ENCODE data around the gene MEPE.

Gene MEPE

GRCh38 chr4:87832669-87833068 is at the start of gene MEPE:
Gene MEPE (plus strand): TSS chr4:87832969. CDS start chr4:87834715, 1,746 bp downstream.
- no peak for DNase-seq

- DNase-seq = no peak
Measured at GRCh38 chr4:87783781-87784180, 49.0 kb upstream of the MEPE start.

GRCh38 chr4:87785731-87786509 is 46.8 kb upstream of the MEPE start:
- DNase-seq = no peak

- no peak for DNase-seq
Measured at GRCh38 chr4:87799301-87800113, 33.3 kb upstream of the MEPE start, which contains the start of gene IBSP. Gene IBSP (plus strand): TSS chr4:87799554. CDS start chr4:87802362, 2,808 bp downstream.

- DNase-seq = no peak
Measured at GRCh38 chr4:87802858-87803257, 29.9 kb upstream of the MEPE start.

- no peak for DNase-seq
Measured at GRCh38 chr4:87803421-87803820, 29.3 kb upstream of the MEPE start.

DNA sequence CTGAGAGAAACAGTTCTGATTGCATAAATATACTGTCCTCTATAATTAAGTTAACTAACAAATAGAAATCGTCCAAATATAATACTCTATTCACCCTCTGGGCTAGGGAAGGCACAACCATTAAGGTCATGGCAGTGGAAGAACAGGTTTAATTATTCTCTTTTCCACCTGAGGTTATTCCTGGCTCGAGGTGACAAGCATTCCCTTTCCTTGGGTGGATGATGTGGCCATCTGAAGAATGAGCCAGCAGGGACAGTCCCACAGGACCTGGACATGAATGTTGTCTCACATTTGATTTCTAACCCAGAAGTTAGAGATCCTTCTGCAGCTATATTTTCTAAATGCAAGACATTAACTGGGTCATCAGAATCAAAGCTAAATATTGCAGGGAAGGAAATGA is 27.9 kb upstream of the MEPE start:
- no peak for DNase-seq

- DNase-seq = peak; percentile 19 to 35
Measured at GRCh38 chr4:87805971-87806370, 26.8 kb upstream of the MEPE start.

DNA sequence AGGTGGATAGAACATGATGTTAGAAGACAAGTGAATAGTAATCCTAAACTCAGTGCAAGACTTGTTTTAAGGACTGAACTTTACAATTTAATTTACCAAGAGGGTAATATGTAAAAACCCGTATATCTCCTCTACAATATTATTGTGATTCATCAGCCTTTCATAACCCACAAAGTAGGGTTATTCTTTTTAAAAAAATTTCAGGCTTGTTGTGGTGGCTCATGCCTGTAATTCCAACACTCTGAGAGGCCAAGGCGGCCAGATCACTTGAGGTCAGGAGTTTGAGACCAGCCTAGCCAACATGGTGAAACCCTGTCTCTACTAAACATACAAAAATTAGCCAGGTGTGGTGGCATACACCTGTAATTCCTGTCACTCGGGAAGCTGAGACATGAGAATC is 26.2 kb upstream of the MEPE start:
- no peak for DNase-seq

DNA sequence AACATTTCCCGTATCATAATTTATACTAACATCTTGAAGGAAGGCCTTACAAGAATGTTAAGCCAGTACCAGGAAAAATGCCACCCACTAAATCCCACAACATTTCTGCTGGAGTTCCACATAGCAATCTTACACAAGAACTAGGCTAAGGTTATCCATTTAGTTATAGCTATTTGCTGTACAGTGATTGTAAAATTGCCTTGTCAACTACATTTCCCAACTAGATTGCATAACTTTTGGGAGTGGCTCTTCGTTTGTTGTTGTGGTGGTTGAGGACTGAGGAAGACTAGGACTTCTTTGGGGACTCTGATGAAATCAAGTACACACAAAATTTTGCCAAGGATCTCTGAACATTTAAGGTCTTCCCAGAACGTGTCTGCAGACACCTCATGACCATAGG is 25.4 kb upstream of the MEPE start:
- no peak for DNase-seq

- DNase-seq = no peak
Measured at GRCh38 chr4:87811977-87812376, 20.8 kb upstream of the MEPE start.

DNA sequence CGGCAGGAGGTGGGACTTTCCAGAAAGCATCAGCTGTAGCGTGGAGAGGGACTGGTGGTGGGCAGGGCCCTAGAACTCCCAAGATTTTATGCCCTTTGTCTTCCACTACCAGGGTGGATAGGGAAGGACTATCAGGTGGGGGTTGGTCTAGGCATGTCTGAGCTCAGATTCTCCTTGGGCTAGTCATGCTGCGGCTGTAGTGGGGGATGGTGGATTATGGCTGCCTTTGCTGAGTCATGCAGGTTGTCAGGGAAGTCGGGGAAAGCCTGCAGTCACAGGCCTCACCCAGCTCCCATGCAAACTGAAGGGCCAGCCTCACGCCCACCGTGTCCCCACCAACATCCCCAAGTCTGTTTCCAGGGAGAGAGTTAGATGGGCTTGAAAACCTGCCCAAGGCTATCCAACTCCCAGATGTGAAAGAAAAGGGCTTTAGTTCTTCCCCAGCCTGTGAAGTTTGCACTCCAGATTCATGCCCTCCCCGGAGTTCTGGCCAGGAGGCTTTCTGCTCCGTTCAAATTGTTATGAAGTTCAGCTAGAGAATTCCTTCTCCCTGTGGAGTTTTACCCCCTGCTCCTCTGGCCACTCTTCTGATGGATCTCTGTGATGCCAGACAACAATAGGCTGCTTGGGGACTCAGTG is 13.4 kb upstream of the MEPE start:
- DNase-seq = no peak

DNA sequence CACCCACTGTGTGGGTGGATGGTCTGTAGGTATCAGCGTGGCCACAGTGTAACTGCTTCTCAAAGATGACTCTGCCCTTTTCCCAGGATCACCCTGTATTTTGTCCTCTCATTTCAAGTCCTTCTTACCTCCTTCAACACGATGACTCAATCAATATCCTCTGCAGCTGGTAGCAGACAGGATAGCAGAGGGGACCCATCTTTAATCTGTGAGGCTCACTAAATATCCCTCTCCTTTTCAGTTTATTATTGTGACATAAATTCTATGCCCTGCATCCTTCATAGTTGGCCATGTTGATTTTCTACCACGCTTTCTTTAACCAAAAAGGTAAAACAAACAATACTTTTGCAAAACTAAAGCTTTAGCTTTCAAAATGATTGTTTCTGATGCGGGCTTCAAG is 9.6 kb upstream of the MEPE start:
- DNase-seq = no peak

DNA sequence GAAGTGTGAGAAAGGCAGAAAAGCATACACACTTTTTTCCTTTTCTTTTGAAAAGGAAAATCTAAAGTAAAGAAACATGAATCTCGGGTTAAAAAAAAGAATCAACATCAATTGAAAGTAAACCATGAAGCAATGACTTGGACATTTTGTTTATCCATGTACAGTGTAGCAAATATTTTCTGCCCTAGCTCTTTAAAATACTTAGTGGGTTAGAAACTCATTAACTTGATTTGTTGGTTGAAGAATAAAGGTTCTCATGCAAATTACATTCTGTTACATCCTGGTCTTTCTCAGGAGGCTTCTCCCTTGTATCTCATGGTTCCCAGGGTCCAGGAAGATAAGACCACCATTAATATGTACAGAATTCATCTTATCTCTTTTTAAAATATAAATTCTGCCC is 9.0 kb upstream of the MEPE start:
- no peak for DNase-seq

- no peak for DNase-seq
Measured at GRCh38 chr4:87824352-87824751, 8.4 kb upstream of the MEPE start.

GRCh38 chr4:87834401-87834800 is 1.6 kb downstream of the MEPE start:
- no peak for DNase-seq

DNA sequence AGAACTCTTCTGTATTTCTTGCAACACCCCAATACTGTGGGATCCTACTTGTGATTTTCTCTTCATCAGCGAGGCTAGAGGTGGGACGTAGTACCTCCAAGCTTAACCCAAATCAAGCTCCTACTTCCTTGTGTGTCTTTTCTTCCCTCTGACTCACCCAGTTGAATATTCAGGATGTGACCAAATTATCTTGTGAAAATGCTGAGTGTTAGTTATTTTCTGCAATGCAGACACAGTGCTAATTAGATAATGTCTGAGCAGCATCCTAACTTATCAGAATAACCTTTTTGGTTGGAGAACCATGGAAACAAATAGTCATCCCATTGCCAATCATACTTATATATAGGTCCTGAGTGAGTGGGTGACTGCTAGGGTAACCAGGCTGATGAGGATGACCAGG is 2.4 kb downstream of the MEPE start:
- no peak for DNase-seq

DNA sequence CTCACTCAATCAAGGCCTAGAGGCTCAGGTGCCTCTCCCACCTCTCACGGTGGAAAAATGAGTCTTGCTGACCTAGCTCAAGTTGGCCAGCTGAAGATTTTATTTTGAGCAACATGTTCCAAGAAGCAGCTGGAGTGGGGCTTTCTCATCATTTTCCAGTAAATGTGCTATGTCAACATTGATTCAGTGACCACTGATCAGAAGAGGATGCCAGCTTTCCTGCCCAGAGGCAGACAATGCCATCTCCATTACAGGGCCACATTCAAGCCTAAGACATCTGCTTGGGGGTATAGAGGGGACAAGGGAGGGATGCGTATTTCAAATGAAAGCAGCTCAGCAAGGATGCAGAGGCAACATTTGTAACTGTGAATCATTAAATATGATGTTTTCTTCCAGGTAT is 3.0 kb downstream of the MEPE start:
- DNase-seq = no peak

DNA sequence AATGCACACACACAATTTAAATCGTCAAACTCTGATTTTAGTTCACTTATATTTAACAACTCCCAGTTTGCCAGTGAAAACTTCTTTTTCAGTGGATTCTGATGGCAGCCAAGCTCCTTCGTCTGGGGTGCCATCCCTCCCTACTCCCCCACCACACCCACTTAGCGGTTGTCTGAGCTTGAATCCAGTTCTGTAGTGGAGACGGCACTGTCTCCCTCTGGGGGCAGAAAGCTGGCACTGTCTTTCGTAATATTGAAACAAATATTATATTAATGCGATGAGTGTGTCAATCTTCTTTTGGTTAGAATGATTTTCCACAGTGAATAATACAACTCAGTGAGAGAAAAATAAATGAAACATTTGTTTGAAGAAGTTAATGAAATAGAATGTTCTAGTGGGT is 5.4 kb downstream of the MEPE start:
- no peak for DNase-seq

GRCh38 chr4:87838890-87839591 is 6.3 kb downstream of the MEPE start:
- DNase-seq = peak; percentile 43 to 49

DNA sequence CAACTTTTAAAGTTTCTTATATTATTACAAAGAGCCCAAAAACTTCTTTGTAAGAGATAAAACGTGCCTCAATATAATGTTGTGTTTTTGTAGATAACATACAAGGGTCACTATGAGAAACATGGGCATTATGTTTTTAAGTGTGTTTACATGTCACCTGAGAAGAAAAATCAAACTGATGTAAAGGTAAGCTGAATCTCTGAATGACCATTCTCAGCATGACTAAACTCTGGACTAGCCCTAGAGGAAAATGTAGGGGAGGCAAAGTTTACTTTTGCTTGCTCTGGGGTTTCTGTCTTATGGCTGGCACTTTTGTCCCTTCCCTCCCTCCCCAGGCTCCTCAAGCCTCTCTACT is 6.8 kb downstream of the MEPE start:
- DNase-seq = no peak

DNA sequence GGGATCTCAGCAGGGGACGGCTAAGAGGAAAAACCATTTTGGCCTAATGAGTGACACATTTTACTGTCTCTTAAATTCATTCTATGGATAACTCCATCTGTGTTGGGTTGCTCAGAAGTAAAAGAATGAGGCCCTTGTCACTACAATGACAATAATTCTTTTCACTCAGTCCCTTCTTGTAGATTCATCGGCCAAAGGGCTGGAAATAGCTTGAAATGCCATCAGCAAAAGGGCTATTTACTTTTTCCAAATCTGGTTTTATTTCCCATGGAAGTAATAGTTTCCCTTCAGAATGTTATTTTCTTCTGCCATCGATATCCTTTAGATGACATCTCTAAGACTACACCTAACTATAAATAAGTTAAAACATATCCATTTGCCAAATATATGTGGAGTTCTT is 7.4 kb downstream of the MEPE start:
- no peak for DNase-seq

- peak; percentile 80 to 89 for DNase-seq
Measured at GRCh38 chr4:87843936-87844335, 11.2 kb downstream of the MEPE start.

Data from AML-193 (cell line).